OCI-LY7 (cell line): ENCODE data around the gene EARS2.

ENCODE experiments used
- CTCF ChIP-seq: fragments of 200-600 bp; sonication (generic); conservative IDR thresholded peaks from 2 replicates; pipeline ENCODE4 v1.5.1; 2014; ENCODE audit warnings: mild to moderate bottlenecking, antibody characterized with exemption, low read length, moderate library complexity, mixed read lengths
- EZH2phosphoT487 ChIP-seq: fragments of 200-600 bp; sonication (generic); IDR thresholded peaks from 2 replicates; pipeline ENCODE4 v1.6.1; 2018; ENCODE audit warnings: low read depth, borderline replicate concordance, mild to moderate bottlenecking, mixed run types, antibody characterized with exemption, low read length, moderate library complexity, mixed read lengths

GRCh38 chr16:23504076-23504452 lies 53.1 kb downstream of the EARS2 start:
- TF ChIP-seq CTCF (no peak), EZH2phosphoT487 (no peak)
